Measurements from ENCODE around the gene FAM217B. TPM values are rescaled to one million over a fixed set of nuclear protein-coding genes. Genes with fewer than 3 reads are reported as not detected.
A peak's percentile ranks its signal among the peaks of the same experiment; 100 is the strongest.
"Not testable (repeated sequence)": the region's sequence is repeated elsewhere in the genome, so short reads cannot be mapped to it uniquely, and the experiment has no call there.

The FAM217B gene
- polyA plus RNA-seq, 4 donors = 21.3 to 23.9 (median 22.3) TPM

GRCh38 chr20:59938221-59938620 lies 2.0 kb upstream of the FAM217B start:
- DNase-seq (ENCODE audit: low read depth in 4 of 4, low spot score in 2 of 4) = no peak

GRCh38 chr20:59938696-59939051 lies 1.5 kb upstream of the FAM217B start:
- no peak for DNase-seq (ENCODE audit: low read depth in 4 of 4, low spot score in 2 of 4)

DNA sequence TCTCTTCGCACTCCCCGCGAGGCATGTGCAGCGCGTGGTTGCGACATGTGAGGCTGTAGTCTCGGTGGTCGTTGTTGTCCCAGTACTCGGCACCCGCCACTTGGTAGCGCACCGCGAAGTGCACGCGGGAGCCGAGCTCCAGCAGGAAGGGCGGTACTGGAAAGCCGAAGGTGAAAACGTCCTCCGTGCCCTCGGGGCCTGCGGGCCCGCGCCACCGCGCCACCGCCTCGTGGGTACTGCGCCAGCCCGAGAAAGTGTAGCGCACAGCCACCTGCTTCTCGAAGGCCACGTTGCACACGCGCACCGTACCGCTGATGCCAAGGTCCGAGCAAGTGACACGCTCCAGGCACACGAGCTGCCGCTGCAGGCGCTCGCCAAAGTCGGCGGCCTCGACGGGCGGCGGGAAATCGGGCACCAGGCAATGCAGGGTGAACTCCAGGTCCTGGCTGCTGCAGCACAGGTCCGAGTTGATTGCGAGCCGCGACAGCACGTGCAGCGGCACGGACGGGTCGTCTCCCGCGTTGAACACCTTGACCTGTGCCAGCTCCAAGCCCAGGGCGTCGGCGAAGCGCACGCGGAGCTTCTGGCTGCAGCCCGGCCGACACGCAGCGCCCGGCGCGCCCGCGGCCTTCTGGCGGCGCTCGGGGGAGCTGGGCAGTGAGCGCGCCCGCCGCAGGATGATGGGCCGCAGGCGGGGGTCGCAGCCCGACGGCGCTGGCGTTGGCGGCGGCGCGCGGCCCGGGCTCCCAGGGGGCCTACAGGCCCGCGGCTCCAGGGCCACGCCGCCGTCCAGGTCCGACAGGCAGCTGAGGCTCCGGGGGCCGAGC lies 924 bp upstream of the FAM217B start:
- no peak for DNase-seq (ENCODE audit: low read depth in 4 of 4, low spot score in 2 of 4)

DNA sequence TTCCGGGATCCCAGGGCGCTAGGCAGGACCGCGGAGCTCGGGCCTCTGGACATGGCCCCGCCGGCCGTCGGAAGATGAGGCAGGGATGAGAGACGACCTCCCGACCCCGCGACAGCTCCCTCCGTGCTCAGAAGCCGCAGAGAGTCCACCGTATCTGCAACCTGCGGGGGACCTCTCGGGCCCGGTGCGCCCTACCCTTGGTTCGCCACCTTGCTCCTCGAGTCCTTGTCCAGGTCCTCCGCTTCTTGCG lies 385 bp upstream of the FAM217B start:
- DNase-seq (ENCODE audit: low read depth in 4 of 4, low spot score in 2 of 4) = no peak

- no peak for DNase-seq (ENCODE audit: low read depth in 4 of 4, low spot score in 2 of 4)
Observed at GRCh38 chr20:59940956-59941294, 736 bp downstream of the FAM217B start.

DNA sequence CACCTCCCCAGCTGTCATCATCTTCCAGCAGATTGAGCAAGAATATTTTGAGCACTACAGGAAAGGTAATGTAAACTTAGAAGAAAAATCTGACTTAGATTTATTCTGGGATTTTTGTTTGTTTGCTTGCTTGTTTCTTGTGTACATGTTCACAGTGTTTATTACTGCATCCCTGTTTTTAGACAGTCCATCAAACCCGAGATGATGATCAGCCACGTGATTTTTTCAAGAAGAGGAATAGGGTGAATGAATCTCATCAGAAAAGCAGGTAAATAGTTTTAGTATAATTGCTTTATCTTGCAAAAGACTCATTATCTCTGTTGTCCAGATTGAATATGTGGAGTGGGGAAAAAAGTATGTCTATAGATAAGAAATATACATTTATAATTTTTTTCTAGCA lies 2.1 kb downstream of the FAM217B start:
- no peak for DNase-seq (ENCODE audit: low read depth in 4 of 4, low spot score in 2 of 4)

DNA sequence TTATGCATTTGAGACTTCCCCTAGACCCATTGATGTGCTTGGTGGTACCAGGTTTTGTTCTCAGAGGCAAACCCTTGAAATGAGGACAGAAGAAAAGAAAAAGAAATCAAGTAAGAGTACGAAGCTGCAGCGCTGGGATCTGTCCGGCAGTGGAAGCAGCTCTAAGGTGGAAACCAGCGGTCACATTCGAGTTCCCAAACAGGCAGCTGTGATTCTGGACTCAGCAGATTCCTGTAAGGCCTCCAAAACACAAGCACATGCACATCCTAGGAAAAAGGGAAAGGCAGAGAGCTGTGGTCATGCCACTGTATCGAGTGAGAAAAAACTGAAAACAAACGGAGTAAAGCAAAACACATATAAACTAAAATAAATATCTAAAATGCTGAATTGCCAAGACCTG lies 4.5 kb downstream of the FAM217B start:
- DNase-seq (ENCODE audit: low read depth in 4 of 4, low spot score in 2 of 4) = no peak

GRCh38 chr20:59945175-59945574 lies 5.0 kb downstream of the FAM217B start:
- no peak for DNase-seq (ENCODE audit: low read depth in 4 of 4, low spot score in 2 of 4)

DNA sequence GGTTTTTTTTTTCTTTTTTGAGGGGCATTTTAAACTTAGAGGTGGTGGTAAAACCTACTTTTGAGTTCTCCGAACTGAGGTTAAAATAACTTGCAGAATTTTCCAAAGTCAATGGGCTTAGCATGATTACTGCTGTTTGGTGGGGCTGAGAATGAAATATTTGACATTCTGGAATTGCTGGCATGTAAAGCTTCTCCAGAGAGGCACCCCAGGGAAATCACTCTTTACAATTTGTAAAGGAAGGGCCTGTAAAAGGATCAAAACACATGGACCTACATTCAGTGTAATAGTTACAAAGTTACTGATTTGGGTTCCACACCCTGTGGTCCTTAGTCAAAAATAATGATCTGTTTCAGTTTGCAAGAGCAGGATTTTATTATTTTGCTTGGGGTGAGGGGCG lies 5.5 kb downstream of the FAM217B start:
- no peak for DNase-seq (ENCODE audit: low read depth in 4 of 4, low spot score in 2 of 4)

- no peak for DNase-seq (ENCODE audit: low read depth in 4 of 4, low spot score in 2 of 4)
Observed at GRCh38 chr20:59947376-59947775, 7.2 kb downstream of the FAM217B start.

DNA sequence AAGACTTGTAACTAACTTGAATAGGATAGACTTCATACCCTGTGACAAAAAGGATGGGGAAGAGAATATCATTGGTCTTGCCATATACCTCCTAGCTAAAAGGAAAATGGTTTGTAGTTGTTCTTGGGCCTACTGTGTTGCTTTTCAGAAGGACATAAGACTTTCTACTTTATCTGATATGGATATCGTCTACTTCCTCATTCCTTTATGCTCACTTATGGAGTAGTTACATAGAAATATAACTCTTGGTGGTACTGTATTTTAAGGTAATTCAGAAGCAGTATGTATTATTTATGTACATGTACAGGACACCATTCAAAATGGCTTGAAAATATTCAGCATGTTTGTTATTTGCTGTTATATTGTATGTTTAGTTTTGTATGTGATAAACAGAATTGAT lies 8.0 kb downstream of the FAM217B start:
- DNase-seq (ENCODE audit: low read depth in 4 of 4, low spot score in 2 of 4) = no peak

DNA sequence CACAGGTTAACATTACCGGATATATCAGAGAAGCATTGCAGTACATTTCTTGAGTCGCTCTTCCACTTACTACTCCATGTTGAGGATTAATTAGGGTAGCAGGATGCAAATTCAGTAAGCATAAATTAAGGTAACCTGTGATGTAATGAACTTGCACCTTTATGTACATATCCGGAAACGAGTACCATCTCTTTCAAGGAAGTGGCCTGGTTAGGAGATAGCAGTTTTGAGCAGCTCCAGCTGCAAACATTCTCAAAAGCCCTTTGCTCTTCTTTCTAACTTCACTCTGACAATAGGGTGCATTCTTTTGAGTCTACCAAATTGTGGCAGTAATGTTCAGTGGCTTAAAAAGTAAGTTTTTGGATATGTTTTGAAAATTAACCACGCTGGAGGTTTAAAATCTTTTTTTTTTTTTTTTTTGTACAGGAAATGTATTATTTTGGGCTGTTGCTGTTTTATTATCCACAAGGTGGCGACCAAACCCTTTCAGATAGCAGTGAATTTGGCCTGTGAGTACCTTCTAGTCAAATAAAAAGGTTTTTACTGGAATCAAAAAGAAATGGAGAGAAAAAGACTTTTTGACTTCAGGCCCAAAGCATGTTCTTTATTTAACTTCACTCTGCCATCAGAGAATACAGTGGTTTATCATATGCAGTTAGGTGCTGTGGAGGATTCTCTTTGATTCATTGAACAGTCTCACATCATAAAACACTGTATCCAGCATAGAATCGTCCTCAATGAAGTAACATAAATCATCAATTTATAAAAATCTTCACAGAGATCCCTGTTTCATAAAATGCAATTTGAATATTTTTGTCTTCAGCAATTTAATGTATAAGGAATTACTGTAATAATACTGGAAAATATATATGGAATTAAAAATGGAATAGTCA lies 8.9 kb downstream of the FAM217B start:
- peak in 2 of 4 donors; percentile 30 to 64 for DNase-seq (ENCODE audit: low read depth in 4 of 4, low spot score in 2 of 4)

DNA sequence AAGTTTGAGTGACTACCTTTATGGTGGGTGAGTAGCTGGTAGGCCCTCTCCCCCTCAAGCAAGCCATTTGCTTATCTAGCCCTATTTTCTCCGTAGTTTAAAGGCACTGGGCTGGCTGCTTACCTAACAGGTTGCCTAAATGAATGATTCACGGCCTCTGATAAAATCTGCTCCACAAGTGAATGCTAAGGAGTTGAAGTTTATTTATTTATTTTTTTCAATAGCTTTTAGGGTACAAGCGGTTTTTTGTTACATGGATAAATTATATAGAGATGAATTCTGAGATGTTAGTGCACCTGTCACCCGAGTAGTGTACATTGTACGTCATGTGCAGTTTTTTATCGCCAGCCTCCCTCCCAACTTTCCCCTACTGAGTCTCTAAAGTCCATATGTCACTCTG lies 9.7 kb downstream of the FAM217B start:
- DNase-seq (ENCODE audit: low read depth in 4 of 4, low spot score in 2 of 4) = no peak

- no peak for DNase-seq (ENCODE audit: low read depth in 4 of 4, low spot score in 2 of 4)
Observed at GRCh38 chr20:59954718-59955117, 14.5 kb downstream of the FAM217B start.

GRCh38 chr20:59955131-59955796 lies 15.1 kb downstream of the FAM217B start:
- no peak for DNase-seq (ENCODE audit: low read depth in 4 of 4, low spot score in 2 of 4)

GRCh38 chr20:59957568-59957967 lies 17.4 kb downstream of the FAM217B start:
- DNase-seq (ENCODE audit: low read depth in 4 of 4, low spot score in 2 of 4) = not testable (repeated sequence)

DNA sequence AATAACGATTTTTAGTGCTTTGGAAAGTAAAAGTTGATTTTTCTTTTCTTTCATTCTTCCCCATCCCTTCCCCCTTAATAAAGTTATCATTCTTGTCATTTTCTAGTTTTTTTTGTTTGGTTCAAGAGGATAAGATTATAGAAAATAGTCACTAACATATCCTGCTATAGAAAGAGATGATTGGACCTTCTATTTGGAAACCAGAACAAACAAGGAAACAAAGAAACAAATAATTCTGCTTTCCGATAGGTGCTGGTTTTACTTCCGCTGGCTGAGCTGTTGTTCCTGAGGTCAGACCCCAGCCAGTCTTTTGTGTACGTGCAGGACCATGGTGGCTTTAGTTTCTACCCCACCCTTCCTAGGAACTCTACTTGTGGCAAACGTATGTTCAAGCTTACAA lies 17.9 kb downstream of the FAM217B start, which contains the start of gene CDH26:
Gene CDH26 (plus strand): TSS at position 301 of the 400 bp plus-strand sequence. CDS start 304 bp downstream, outside the sequence.
- DNase-seq (ENCODE audit: low read depth in 4 of 4, low spot score in 2 of 4) = no peak

DNA sequence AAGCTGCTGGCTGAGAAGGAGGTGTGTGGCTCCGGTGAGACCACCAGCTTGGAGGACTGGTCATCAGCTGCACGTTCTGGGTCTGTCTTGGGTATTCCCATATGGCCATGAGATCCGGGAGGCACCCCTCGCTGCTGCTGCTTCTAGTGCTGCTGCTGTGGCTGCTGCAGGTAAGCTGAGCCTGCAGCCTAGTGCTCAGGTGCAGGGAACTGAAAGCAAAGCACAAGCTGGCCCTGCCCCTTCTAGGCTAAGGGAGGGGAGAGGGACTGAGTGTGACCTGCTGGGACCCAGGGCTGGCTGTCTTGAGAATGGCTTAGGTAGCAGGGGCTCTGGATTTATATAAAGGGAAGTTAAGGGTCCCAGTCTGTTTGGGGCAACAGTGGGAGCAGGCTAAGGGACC lies 18.4 kb downstream of the FAM217B start:
- no peak for DNase-seq (ENCODE audit: low read depth in 4 of 4, low spot score in 2 of 4)

- no peak for DNase-seq (ENCODE audit: low read depth in 4 of 4, low spot score in 2 of 4)
Observed at GRCh38 chr20:59961423-59961822, 21.2 kb downstream of the FAM217B start.

DNA sequence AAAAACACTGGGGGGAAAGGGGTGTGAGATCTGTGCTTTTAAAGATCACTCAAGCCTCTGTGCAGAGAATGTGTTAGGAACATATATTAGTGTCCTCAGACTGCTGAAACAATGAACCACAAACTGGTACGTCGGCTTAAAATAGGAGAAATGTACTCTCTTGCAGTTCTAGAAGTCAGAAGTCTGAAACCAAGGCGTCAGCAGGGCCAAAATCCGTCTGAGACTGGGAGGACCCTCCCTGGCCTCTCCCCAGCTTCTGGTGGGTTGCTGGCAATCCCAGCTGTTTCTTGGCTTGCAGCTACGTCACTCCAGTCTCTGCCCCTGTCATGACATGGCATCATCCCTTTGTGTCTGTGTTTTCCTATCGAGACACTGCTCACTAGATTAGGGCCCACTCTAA lies 22.0 kb downstream of the FAM217B start:
- no peak for DNase-seq (ENCODE audit: low read depth in 4 of 4, low spot score in 2 of 4)

DNA sequence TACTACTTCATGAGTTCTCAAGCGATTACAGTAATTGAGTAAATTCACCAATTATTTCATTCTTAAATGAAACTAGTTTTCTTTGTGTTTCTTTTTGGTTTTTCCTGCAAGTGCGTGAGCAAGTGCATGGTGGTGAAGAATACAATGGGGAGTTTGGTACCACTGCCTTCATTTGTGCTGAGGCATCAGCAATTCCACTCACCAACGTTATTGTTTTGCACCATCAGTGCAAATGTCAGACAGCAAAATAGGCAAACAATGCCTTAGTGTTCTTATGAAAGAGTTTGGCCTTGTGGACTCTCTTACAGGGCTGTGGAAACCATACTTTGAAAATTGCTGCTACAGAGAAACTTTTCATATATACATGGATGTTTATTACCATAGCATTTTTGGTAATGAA lies 26.2 kb downstream of the FAM217B start:
- no peak for DNase-seq (ENCODE audit: low read depth in 4 of 4, low spot score in 2 of 4)

DNA sequence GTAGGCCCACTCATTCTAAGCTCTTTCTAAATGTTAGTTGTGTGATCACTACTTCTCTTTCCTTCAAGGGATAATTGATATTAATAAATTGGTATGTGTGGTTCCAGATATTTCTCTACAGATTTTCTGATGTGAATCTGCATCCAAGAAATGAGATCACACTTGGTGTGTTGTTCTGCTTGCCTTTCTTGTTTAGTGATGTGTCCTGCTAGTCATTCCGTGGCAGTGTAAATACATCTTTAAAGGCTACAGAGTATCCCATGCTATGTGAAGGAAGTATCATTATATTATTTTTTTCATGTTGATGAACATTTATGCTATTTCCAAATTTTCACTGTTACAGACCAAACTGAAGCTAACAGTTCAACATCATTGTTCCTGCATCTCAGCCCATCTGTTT lies 31.2 kb downstream of the FAM217B start:
- no peak for DNase-seq (ENCODE audit: low read depth in 4 of 4, low spot score in 2 of 4)
